ENCODE results near the gene TAAR9. TPM values are rescaled to one million over a fixed set of nuclear protein-coding genes. Genes with fewer than 3 reads are reported as not detected.

TAAR9 gene
- total RNA-seq, 1 donor from 2014 or later, result not detected

GRCh38 chr6:132511210-132511830 is 26.8 kb upstream of the TAAR9 start:
- no peak overlapping the region for H3K27ac Mint-ChIP-seq (ENCODE audit: unreplicated experiment)
- H3K27me3 Mint-ChIP-seq (ENCODE audit: unreplicated experiment), result no peaks in the 10 kb centered on the region
- TF ChIP-seq CTCF (IDR thresholded peaks at IDR 0.05; ENCODE audit: partially characterized antibody, unreplicated experiment), result no peak
- no peaks in the 10 kb centered on the region for H3K36me3 Mint-ChIP-seq (ENCODE audit: unreplicated experiment)
- H3K4me3 Mint-ChIP-seq (ENCODE audit: unreplicated experiment), result peak overlapping the region; percentile 47
- peaks cover 10% of the 10 kb centered on the region for H3K4me1 Mint-ChIP-seq (ENCODE audit: low read depth, unreplicated experiment)
- H3K9me3 Mint-ChIP-seq (ENCODE audit: unreplicated experiment), result peaks cover 1% of the 10 kb centered on the region
- DNase-seq, result no peak

GRCh38 chr6:132511831-132512220 is 26.3 kb upstream of the TAAR9 start:
- no peak for DNase-seq
- Mint-ChIP-seq H3K9me3 (ENCODE audit: unreplicated experiment) (peaks cover 1% of the 10 kb centered on the region), H3K27me3 (ENCODE audit: unreplicated experiment) (no peaks in the 10 kb centered on the region), H3K27ac (ENCODE audit: unreplicated experiment) (no peak overlapping the region), H3K4me1 (ENCODE audit: low read depth, unreplicated experiment) (peaks cover 10% of the 10 kb centered on the region), H3K4me3 (ENCODE audit: unreplicated experiment) (peak overlapping the region; percentile 91), H3K36me3 (ENCODE audit: unreplicated experiment) (no peaks in the 10 kb centered on the region)
- TF ChIP-seq CTCF (IDR thresholded peaks at IDR 0.05; ENCODE audit: partially characterized antibody, unreplicated experiment), result no peak

- Mint-ChIP-seq H3K9me3 (ENCODE audit: unreplicated experiment) (peaks cover 1% of the 10 kb centered on the region), H3K4me3 (ENCODE audit: unreplicated experiment) (peak overlapping the region; percentile 91)
Observed at GRCh38 chr6:132512342-132512637, 25.8 kb upstream of the TAAR9 start.

GRCh38 chr6:132512638-132513632 is 25.1 kb upstream of the TAAR9 start, which contains the start of gene STX7:
STX7 (minus strand) TSS chr6:132513116; CDS start chr6:132503530, 9,586 bp downstream.
- Mint-ChIP-seq H3K36me3 (ENCODE audit: unreplicated experiment) (no peaks in the 10 kb centered on the region), H3K4me3 (ENCODE audit: unreplicated experiment) (peak within 1 kb of the TSS; percentile 93), H3K9me3 (ENCODE audit: unreplicated experiment) (peaks cover 1% of the 10 kb centered on the region), H3K4me1 (ENCODE audit: low read depth, unreplicated experiment) (peaks cover 10% of the 10 kb centered on the region), H3K27ac (ENCODE audit: unreplicated experiment) (peak within 1 kb of the TSS; percentile 82), H3K27me3 (ENCODE audit: unreplicated experiment) (no peaks in the 10 kb centered on the region)
- no peak for TF ChIP-seq CTCF (IDR thresholded peaks at IDR 0.05; ENCODE audit: partially characterized antibody, unreplicated experiment)
- DNase-seq, result peak; percentile 92

More at GRCh38 chr6:132512342-132512637, 25.8 kb upstream of the TAAR9 start:
- Mint-ChIP-seq H3K27ac (ENCODE audit: unreplicated experiment) (no peak overlapping the region), H3K27me3 (ENCODE audit: unreplicated experiment) (no peaks in the 10 kb centered on the region), H3K36me3 (ENCODE audit: unreplicated experiment) (no peaks in the 10 kb centered on the region), H3K4me1 (ENCODE audit: low read depth, unreplicated experiment) (peaks cover 10% of the 10 kb centered on the region)
- no peak for DNase-seq
- no peak for TF ChIP-seq CTCF (IDR thresholded peaks at IDR 0.05; ENCODE audit: partially characterized antibody, unreplicated experiment)
